HG03097 (cell line): Measurements from ENCODE around the gene F2RL3.

Experiments used
- ATAC-seq: cut with Tn5 transposase; IDR thresholded peaks from one replicate; pipeline ENCODE4 v1.9.1; 2021; ENCODE audit not compliant: unreplicated experiment, low FRiP score

F2RL3 gene

GRCh38 chr19:16892868-16893685 lies 4.3 kb downstream of the F2RL3 start:
- no peak for ATAC-seq

- no peak for ATAC-seq
Observed at GRCh38 chr19:16893686-16893989, 4.8 kb downstream of the F2RL3 start.

GRCh38 chr19:16894080-16894479 lies 5.3 kb downstream of the F2RL3 start:
- no peak for ATAC-seq

GRCh38 chr19:16895467-16896145 lies 6.8 kb downstream of the F2RL3 start:
- ATAC-seq, result no peak

GRCh38 chr19:16896146-16897028 lies 7.6 kb downstream of the F2RL3 start:
- peak; percentile 21 for ATAC-seq

GRCh38 chr19:16897029-16897855 lies 8.4 kb downstream of the F2RL3 start:
- ATAC-seq, result peak; percentile 25

- ATAC-seq, result no peak
Observed at GRCh38 chr19:16897856-16898161, 9.0 kb downstream of the F2RL3 start.

- ATAC-seq, result no peak
Observed at GRCh38 chr19:16898361-16899015, 9.7 kb downstream of the F2RL3 start.

GRCh38 chr19:16899566-16900075 lies 10.8 kb downstream of the F2RL3 start:
- ATAC-seq, result no peak

GRCh38 chr19:16901491-16902175 lies 12.8 kb downstream of the F2RL3 start:
- no peak for ATAC-seq

- no peak for ATAC-seq
Observed at GRCh38 chr19:16902545-16902944, 13.7 kb downstream of the F2RL3 start.

- no peak for ATAC-seq
Observed at GRCh38 chr19:16903347-16903746, 14.5 kb downstream of the F2RL3 start.

- ATAC-seq, result no peak
Observed at GRCh38 chr19:16904599-16904998, 15.8 kb downstream of the F2RL3 start.

- no peak for ATAC-seq
Observed at GRCh38 chr19:16908759-16909158, 20.0 kb downstream of the F2RL3 start.

- ATAC-seq, result no peak
Observed at GRCh38 chr19:16911046-16911445, 22.2 kb downstream of the F2RL3 start.

- ATAC-seq, result no peak
Observed at GRCh38 chr19:16912780-16913179, 24.0 kb downstream of the F2RL3 start.

- no peak for ATAC-seq
Observed at GRCh38 chr19:16914421-16914820, 25.6 kb downstream of the F2RL3 start.

GRCh38 chr19:16915135-16915534 lies 26.3 kb downstream of the F2RL3 start:
- no peak for ATAC-seq

GRCh38 chr19:16915734-16916133 lies 26.9 kb downstream of the F2RL3 start:
- no peak for ATAC-seq
